Measurements from ENCODE around the gene TRMT1. TPM values are rescaled to one million over a fixed set of nuclear protein-coding genes. Genes with fewer than 3 reads are reported as not detected.
"Not testable (repeated sequence)": the region's sequence is repeated elsewhere in the genome, so short reads cannot be mapped to it uniquely, and the experiment has no call there.

Gene TRMT1
- total RNA-seq, 1 experiment from 2014 or later: 109 TPM

GRCh38 chr19:13149628-13150186, 33.2 kb upstream of the TRMT1 start:
- no peaks in the 10 kb centered on the region for H3K27me3 ChIP-seq (replicated peaks; ENCODE audit: insufficient read depth, low read depth, low read length, poor library complexity)
- no peak for TF ChIP-seq EZH2 (IDR thresholded peaks at IDR 0.05; ENCODE audit: borderline replicate concordance, low read depth, low read length, poor library complexity, severe bottlenecking)
- TF ChIP-seq CTCF (conservative IDR thresholded peaks at IDR 0.05; ENCODE audit: low read depth, low read length): no peak
- peaks cover 15% of the 10 kb centered on the region for H3K36me3 ChIP-seq (ENCODE audit: insufficient read depth, low read length, poor library complexity, severe bottlenecking)
- H3K9me3 ChIP-seq (ENCODE audit: low read depth, low read length, poor library complexity, severe bottlenecking): no peaks in the 10 kb centered on the region
- peaks cover 3% of the 10 kb centered on the region for H3K4me1 ChIP-seq (ENCODE audit: insufficient read depth, low read length, poor library complexity, severe bottlenecking)
- CTCF ChIA-PET: interaction anchor here (0.5 to 1.1 kb wide), 4 partner anchors 29 to 145 kb away, joined by 3 to 4 read pairs (median 3); no protein-coding TSS in a partner anchor
- peak overlapping the region; percentile 72 for H3K4me3 ChIP-seq (ENCODE audit: low read depth, low read length, poor library complexity, severe bottlenecking)
- no TSS peak for BruUV-seq (replicated peaks)
- DNase-seq (ENCODE audit: low spot score): peak; percentile 57
- intact Hi-C loops (cut with micrococcal nuclease; ENCODE audit: unreplicated experiment): loop anchor here (2.0 kb wide), 2 partner anchors 15 to 31 kb away; partner anchors contain the start of gene NACC1
- POLR2A ChIA-PET (ENCODE audit: low non-redundant PET): no interaction called here
- H3K27ac ChIP-seq (ENCODE audit: low read depth, low read length, poor library complexity, severe bottlenecking): peak overlapping the region; percentile 98

- DNase-seq (ENCODE audit: low spot score); H3K27me3 ChIP-seq (replicated peaks; ENCODE audit: insufficient read depth, low read depth, low read length, poor library complexity); H3K9me3 ChIP-seq (ENCODE audit: low read depth, low read length, poor library complexity, severe bottlenecking); intact Hi-C loops (cut with micrococcal nuclease; ENCODE audit: unreplicated experiment); POLR2A ChIA-PET (ENCODE audit: low non-redundant PET); H3K4me1 ChIP-seq (ENCODE audit: insufficient read depth, low read length, poor library complexity, severe bottlenecking); BruUV-seq (replicated peaks): not testable (repeated sequence)
- H3K4me3 ChIP-seq (ENCODE audit: low read depth, low read length, poor library complexity, severe bottlenecking): peak overlapping the region; percentile 72
- CTCF ChIA-PET: interaction anchor here (0.6 to 1.1 kb wide), 2 partner anchors 29 to 31 kb away, joined by 3 read pairs; no protein-coding TSS in a partner anchor
- H3K36me3 ChIP-seq (ENCODE audit: insufficient read depth, low read length, poor library complexity, severe bottlenecking): peaks cover 15% of the 10 kb centered on the region
- H3K27ac ChIP-seq (ENCODE audit: low read depth, low read length, poor library complexity, severe bottlenecking): peak overlapping the region; percentile 98
Measured at GRCh38 chr19:13149173-13149627, 32.7 kb upstream of the TRMT1 start.

GRCh38 chr19:13146763-13147563, 30.4 kb upstream of the TRMT1 start:
- Histone ChIP-seq H3K27me3 (replicated peaks; ENCODE audit: insufficient read depth, low read depth, low read length, poor library complexity) (no peaks in the 10 kb centered on the region), H3K4me1 (ENCODE audit: insufficient read depth, low read length, poor library complexity, severe bottlenecking) (peaks cover 3% of the 10 kb centered on the region), H3K9me3 (ENCODE audit: low read depth, low read length, poor library complexity, severe bottlenecking) (no peaks in the 10 kb centered on the region), H3K4me3 (ENCODE audit: low read depth, low read length, poor library complexity, severe bottlenecking) (no peak overlapping the region), H3K36me3 (ENCODE audit: insufficient read depth, low read length, poor library complexity, severe bottlenecking) (peaks cover 11% of the 10 kb centered on the region), H3K27ac (ENCODE audit: low read depth, low read length, poor library complexity, severe bottlenecking) (no peak overlapping the region)
- DNase-seq (ENCODE audit: low spot score): peak; percentile 36
- TF ChIP-seq EZH2 (IDR thresholded peaks at IDR 0.05; ENCODE audit: borderline replicate concordance, low read depth, low read length, poor library complexity, severe bottlenecking) (no peak), CTCF (conservative IDR thresholded peaks at IDR 0.05; ENCODE audit: low read depth, low read length) (no peak)
- POLR2A ChIA-PET (ENCODE audit: low non-redundant PET): no interaction called here
- no TSS peak for BruUV-seq (replicated peaks)
- CTCF ChIA-PET: no interaction called here
- intact Hi-C loops (cut with micrococcal nuclease; ENCODE audit: unreplicated experiment): no loop called here
